Hepatocyte (in vitro differentiated cells): ENCODE data around the gene CKMT1B. TPM values are rescaled to one million over a fixed set of nuclear protein-coding genes. Genes with fewer than 3 reads are reported as not detected.
"Not testable (repeated sequence)": the region's sequence is repeated elsewhere in the genome, so short reads cannot be mapped to it uniquely, and the experiment has no call there.

Source experiments
- DNase-seq: peaks from one replicate; pipeline ENCODE4 v3.0.0-alpha.2; 2016; ENCODE audit warnings: low spot score
- H2AFZ ChIP-seq: fragments of 200-600 bp; sonication (generic); 2 replicates; pipeline ENCODE4 v1.6.0; 2016; ENCODE audit warnings: antibody characterized with exemption, mild to moderate bottlenecking
- H3K27ac ChIP-seq: fragments of 200-600 bp; sonication (generic); 2 replicates; pipeline ENCODE4 v1.5.1; 2016; ENCODE audit warnings: mild to moderate bottlenecking
- H3K27me3 ChIP-seq: fragments of 200-600 bp; sonication (generic); 2 replicates; pipeline ENCODE4 v1.6.1; 2016
- H3K36me3 ChIP-seq: fragments of 200-600 bp; sonication (generic); replicated peaks from 2 replicates; pipeline ENCODE4 v1.5.1; 2016; ENCODE audit warnings: low read depth; ENCODE audit not compliant: insufficient read depth
- H3K4me1 ChIP-seq: fragments of 200-600 bp; sonication (generic); 2 replicates; pipeline ENCODE4 v1.5.1; 2016; ENCODE audit warnings: mild to moderate bottlenecking, moderate library complexity; ENCODE audit not compliant: insufficient read depth
- H3K4me2 ChIP-seq: fragments of 200-600 bp; sonication (generic); 2 replicates; pipeline ENCODE4 v1.6.0; 2016
- H3K4me3 ChIP-seq: fragments of 200-600 bp; sonication (generic); 2 replicates; pipeline ENCODE4 v1.5.1; 2016; ENCODE audit warnings: mild to moderate bottlenecking
- H3K79me2 ChIP-seq: fragments of 200-600 bp; sonication (generic); 2 replicates; pipeline ENCODE4 v1.6.0; 2017; ENCODE audit warnings: mild to moderate bottlenecking
- H3K9me2 ChIP-seq: fragments of 200-600 bp; sonication (generic); replicated peaks from 2 replicates; pipeline ENCODE4 v1.6.0; 2017; ENCODE audit warnings: mild to moderate bottlenecking; ENCODE audit not compliant: insufficient read depth
- H3K9me3 ChIP-seq: fragments of 200-600 bp; sonication (generic); 2 replicates; pipeline ENCODE4 v1.5.1; 2016; ENCODE audit warnings: low read depth, mild to moderate bottlenecking
- H4K20me1 ChIP-seq: fragments of 200-600 bp; sonication (generic); 2 replicates; pipeline ENCODE4 v1.6.0; 2016; ENCODE audit warnings: mild to moderate bottlenecking; ENCODE audit not compliant: insufficient read depth, poor library complexity, severe bottlenecking
- EZH2 ChIP-seq: fragments of 200-600 bp; sonication (generic); IDR thresholded peaks from 2 replicates; pipeline ENCODE4 v1.6.1; 2016; ENCODE audit warnings: antibody characterized with exemption, mild to moderate bottlenecking, borderline replicate concordance
- EZH2phosphoT487 ChIP-seq: fragments of 200-600 bp; sonication (generic); IDR thresholded peaks from one replicate; pipeline ENCODE4 v1.6.1; 2018; ENCODE audit warnings: antibody characterized with exemption, mild to moderate bottlenecking, low read depth, moderate library complexity; ENCODE audit not compliant: unreplicated experiment, severe bottlenecking
- WGBS: methylation state at CpG from one replicate; pipeline ENCODE4 v1.1.6; 2016; ENCODE audit warnings: low lambda C conversion rate; ENCODE audit errors: missing lambda C conversion rate; 5-methylcytosine and 5-hydroxymethylcytosine counted together
- polyA plus RNA-seq: library from polyadenylated mRNA; unstranded; fragments of >200 nt; fragmentation: Nextera tagmentation; extraction: Ambion mirVana; gene quantifications from 2 replicates; pipeline ENCODE4 v1.2.1, GENCODE V29; 2016
- total RNA-seq: library from RNA; depleted of rRNA; stranded (reverse); fragments of >200 nt; gene quantifications from 2 replicates; pipeline ENCODE4 v1.2.3, GENCODE V29; 2014
- TF ChIP-seq, protein P1 (sequence below): fragments of 200-600 bp; sonication (generic); IDR thresholded peaks from 2 replicates; pipeline ENCODE4 v1.5.1; 2016; ENCODE audit warnings: antibody characterized with exemption, mild to moderate bottlenecking; ENCODE audit not compliant: poor library complexity

CKMT1B gene
- total RNA-seq (4.3 and 5.3 TPM in 2 replicates), polyA plus RNA-seq (4.1 and 7.8 TPM in 2 replicates)

DNA sequence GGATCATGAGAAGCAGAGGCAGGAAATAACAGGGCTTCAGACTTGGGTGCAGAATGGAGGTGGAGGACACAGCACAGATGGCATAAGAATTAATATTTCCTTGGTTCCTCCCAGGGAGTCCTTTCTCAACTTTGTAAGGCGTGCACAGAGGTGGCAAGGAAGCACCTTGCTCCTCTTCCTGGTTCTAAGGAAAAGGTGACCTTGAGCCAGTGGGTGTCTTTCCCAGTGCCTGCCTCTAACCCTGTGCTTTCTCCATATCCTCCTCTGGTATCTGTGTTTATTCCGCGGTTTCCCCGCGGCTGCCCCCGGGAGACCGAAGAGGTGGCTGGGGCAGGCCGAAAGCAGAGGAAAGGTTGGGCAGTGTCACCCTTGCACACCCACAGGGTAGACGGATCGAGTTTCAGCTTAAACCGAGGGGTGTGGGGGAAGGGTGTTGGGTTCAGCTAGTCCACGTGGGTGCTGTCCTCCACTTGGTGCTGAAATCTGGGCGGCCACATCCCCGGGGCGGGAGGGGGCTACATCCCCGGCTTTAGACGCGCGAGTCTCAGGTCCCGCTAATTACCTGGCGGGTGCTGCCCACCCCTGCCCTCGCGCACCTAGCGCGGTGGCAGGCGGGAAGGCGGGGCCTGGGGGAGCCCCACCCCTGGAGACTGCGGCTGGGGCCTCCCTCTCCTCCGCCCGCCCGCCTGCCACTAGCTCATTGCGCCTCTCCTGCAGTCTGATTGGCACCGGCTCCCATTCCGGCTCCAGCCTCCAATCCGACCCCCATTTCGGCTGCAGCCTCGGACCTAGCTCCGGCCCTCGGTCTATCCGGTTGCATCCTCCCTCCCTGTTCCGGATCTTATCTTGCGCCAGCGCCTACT, at the start of gene CKMT1B:
CKMT1B (plus strand) TSS at position 700 of the 863 bp plus-strand sequence. CDS start 192 bp downstream, outside the sequence.
- not testable (repeated sequence) for H3K9me2 ChIP-seq, H3K4me2 ChIP-seq, DNase-seq, H3K4me1 ChIP-seq, H3K79me2 ChIP-seq, H3K27ac ChIP-seq, H3K9me3 ChIP-seq, H3K27me3 ChIP-seq, H3K36me3 ChIP-seq, H2AFZ ChIP-seq, H3K4me3 ChIP-seq, H4K20me1 ChIP-seq
- no CpG with 5 or more reads among the region's 43 CpGs for WGBS

DNA sequence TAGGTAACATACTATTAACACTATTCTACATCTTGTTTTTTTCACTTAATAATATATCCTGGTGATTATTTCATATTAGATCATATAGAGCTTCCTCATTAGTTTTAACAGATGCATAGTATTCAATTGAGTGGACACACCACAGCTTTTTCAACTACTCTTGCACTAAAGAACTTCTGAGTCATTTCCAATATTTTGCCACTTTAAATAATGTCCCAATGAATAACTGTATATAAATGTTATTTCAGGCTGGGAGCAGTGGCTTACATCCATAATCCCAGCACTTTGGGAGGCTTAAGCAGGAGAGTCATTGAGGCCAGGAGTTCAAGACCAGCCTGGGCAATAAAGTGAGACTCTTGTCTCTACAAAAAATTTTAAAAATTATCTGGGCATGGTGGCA, 49.6 kb upstream of the CKMT1B start:
- TF ChIP-seq EZH2phosphoT487 (no peak), EZH2 (no peak)
- TF ChIP-seq, protein P1, sequence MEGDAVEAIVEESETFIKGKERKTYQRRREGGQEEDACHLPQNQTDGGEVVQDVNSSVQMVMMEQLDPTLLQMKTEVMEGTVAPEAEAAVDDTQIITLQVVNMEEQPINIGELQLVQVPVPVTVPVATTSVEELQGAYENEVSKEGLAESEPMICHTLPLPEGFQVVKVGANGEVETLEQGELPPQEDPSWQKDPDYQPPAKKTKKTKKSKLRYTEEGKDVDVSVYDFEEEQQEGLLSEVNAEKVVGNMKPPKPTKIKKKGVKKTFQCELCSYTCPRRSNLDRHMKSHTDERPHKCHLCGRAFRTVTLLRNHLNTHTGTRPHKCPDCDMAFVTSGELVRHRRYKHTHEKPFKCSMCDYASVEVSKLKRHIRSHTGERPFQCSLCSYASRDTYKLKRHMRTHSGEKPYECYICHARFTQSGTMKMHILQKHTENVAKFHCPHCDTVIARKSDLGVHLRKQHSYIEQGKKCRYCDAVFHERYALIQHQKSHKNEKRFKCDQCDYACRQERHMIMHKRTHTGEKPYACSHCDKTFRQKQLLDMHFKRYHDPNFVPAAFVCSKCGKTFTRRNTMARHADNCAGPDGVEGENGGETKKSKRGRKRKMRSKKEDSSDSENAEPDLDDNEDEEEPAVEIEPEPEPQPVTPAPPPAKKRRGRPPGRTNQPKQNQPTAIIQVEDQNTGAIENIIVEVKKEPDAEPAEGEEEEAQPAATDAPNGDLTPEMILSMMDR = no peak
- no peaks in the 10 kb centered on the region for H3K27me3 ChIP-seq

DNA sequence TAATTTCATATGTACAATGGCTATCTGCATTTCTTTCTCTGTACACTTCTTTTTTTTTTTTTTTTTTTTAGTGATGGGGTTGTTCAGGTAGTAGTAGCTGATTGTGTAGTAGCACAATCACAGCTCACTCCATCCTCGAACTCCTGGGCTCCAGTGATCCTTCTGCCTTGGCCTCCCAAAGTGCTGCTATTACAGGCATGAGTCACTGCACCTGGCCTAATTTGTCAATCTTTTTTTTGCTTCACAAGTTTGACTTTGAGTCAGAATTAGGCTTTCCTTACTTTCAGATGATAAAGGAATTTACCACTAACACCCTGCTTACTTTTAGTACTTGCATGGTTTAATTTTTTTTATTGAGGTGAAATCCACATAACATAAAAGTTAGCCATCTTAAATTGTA, 48.4 kb upstream of the CKMT1B start:
- no peaks in the 10 kb centered on the region for H3K9me3 ChIP-seq
- H3K36me3 ChIP-seq = no peaks in the 10 kb centered on the region
- WGBS = 100% methylated on average over 1 of the region's 1 CpG
- H3K4me2 ChIP-seq = no peak overlapping the region
- no peak overlapping the region for H3K4me3 ChIP-seq
- no peak overlapping the region for H3K27ac ChIP-seq
- no peaks in the 10 kb centered on the region for H3K27me3 ChIP-seq
- no peaks in the 10 kb centered on the region for H4K20me1 ChIP-seq
- no peaks in the 10 kb centered on the region for H3K9me2 ChIP-seq
- no peaks in the 10 kb centered on the region for H3K4me1 ChIP-seq
- TF ChIP-seq, protein P1 = no peak
- TF ChIP-seq EZH2 = no peak
- TF ChIP-seq EZH2phosphoT487 = no peak
- no peak overlapping the region for H2AFZ ChIP-seq
- no peak for DNase-seq
- no peaks in the 10 kb centered on the region for H3K79me2 ChIP-seq

More for the DNA sequence above, 49.6 kb upstream of the CKMT1B start:
- Histone ChIP-seq H3K9me2 (no peaks in the 10 kb centered on the region), H3K4me3 (no peak overlapping the region), H3K4me1 (no peaks in the 10 kb centered on the region), H4K20me1 (no peaks in the 10 kb centered on the region), H3K27ac (no peak overlapping the region), H2AFZ (no peak overlapping the region), H3K9me3 (no peaks in the 10 kb centered on the region), H3K36me3 (no peaks in the 10 kb centered on the region), H3K4me2 (no peak overlapping the region), H3K79me2 (no peaks in the 10 kb centered on the region)
- DNase-seq = no peak

DNA sequence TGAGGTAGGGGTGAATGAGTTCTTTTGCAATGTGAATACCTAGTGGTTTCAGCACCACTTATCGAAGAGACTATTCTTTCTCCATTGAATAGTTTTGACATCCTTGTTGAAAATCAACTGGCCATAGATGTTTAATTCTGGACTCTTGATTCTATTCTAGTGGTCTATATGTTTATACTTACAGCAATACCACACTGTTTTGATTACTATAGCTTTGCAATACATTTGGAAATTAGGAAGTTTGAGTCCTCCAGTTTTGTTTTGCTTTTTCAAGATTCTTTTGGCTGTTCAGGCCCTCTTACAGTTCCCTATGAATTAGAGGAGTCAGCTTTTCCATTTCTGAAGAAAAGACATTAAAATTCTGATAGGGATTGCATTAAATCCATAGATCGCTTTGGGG, 46.3 kb upstream of the CKMT1B start:
- Histone ChIP-seq H3K4me3 (no peak overlapping the region), H3K27me3 (no peaks in the 10 kb centered on the region), H3K79me2 (no peaks in the 10 kb centered on the region), H3K9me2 (no peaks in the 10 kb centered on the region), H4K20me1 (no peaks in the 10 kb centered on the region), H3K4me1 (no peaks in the 10 kb centered on the region), H3K36me3 (no peaks in the 10 kb centered on the region), H3K27ac (no peak overlapping the region), H2AFZ (no peak overlapping the region), H3K4me2 (no peak overlapping the region), H3K9me3 (no peaks in the 10 kb centered on the region)
- DNase-seq = no peak
- WGBS = 100% methylated on average over 2 of the region's 2 CpGs
- TF ChIP-seq EZH2phosphoT487 = no peak
- TF ChIP-seq, protein P1 = no peak
- TF ChIP-seq EZH2 = no peak
